GM19099 (cell line): ENCODE measurements around the gene NFATC2.

Source experiments
- POLR2A ChIP-seq: IDR thresholded peaks from 3 replicates; pipeline ENCODE4 v1.6.1; 2011; ENCODE audit warnings: low read depth; ENCODE audit not compliant: insufficient read length; ENCODE audit errors: extremely low read depth

NFATC2 gene

DNA sequence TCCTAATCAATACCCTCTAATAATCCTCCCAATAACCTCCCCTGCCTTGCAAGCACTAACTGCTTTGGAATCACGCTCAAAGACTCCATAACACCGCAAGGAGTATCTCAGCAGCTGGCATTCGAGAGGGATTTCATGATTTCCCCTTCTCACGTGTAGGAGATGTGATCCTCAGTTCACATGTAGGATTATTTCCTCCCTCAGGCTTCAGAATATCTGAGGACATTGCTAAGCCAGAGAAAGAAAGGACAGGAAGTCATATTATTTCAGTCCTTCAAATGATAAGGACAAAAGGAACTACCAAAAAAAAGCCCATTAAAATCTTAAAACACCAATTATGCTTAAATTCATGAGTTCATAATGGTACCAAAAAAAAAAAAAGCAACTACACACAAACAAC is 122.9 kb downstream of the NFATC2 start:
- TF ChIP-seq POLR2A: no peak

DNA sequence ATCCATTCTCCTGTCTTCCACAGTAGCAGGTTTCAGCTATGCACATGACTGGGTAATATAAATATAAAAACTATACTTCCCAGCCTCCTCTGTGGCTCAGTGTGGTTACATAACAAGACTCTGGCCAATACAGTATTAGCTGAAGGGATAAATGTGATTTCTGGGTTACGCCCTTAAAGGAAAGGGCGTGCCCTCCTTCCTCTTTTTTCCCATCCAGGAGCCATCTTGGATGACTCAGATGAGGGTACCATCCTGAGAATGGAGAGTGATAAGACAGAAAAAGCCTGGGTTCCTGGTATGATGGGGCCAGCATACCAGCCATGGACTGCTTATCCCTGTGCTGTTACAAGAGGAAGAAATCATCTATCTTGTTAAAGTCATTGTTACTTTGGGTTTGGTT is 123.3 kb downstream of the NFATC2 start:
- no peak for TF ChIP-seq POLR2A

DNA sequence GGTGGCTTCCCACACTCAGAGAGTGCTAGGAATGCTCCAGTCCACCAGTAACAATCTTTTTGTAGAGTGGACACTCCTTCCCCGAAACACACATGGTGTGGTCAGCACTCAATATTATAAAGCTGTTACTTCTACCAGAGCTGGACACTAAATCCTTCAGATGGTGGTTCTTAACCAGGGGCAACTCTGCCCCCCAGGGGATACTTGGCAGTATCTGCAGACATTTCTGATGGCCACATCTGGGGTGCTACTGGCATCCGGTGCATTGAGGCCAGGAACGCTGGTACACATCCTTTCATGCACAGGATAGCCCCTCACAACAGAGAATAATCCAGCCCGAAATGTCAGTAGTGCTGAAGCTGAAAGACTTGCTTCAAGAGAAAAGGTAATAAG is 124.4 kb downstream of the NFATC2 start:
- TF ChIP-seq POLR2A: no peak

DNA sequence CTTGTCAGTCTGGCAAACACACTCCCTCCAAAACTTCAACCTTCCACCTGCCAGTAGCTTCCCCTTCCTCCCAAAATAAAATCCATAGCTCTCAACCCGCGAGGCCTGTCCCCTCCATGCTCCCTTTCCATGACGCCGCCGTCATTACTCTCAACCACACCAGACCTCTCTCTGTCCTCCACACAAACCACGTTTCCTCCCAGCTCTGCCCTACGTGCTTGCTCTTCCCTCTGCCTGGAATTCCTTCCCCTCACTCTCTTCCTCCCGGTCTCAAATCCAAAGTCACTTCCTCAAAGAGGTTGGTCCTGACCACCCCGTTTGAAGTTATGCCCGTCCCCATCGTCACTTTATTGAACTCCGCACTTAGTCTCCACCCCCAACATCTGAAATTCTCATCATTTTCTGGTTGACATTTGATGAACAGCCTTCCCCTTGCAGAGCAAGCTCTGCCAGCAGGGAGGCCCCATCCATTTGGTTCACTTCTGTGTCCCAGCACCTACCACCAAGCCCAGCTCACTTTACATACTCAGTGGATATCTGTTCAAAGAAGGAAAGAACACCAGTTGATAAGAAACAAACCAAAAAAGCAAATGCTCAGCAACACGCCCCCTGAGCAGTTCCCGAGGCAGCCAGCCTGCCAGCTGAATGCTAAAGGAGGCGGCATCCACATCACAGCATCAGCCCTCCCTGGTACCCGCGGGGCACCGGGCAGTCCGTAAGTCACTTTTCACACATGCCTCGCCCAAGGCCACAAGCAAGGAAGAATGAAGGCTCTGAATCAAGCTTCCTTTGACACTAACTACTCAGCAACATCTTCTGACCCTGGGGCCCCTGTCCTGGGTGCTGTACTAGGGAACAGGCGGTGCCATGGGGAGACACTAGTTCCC is 125.0 kb downstream of the NFATC2 start:
- TF ChIP-seq POLR2A: no peak

DNA sequence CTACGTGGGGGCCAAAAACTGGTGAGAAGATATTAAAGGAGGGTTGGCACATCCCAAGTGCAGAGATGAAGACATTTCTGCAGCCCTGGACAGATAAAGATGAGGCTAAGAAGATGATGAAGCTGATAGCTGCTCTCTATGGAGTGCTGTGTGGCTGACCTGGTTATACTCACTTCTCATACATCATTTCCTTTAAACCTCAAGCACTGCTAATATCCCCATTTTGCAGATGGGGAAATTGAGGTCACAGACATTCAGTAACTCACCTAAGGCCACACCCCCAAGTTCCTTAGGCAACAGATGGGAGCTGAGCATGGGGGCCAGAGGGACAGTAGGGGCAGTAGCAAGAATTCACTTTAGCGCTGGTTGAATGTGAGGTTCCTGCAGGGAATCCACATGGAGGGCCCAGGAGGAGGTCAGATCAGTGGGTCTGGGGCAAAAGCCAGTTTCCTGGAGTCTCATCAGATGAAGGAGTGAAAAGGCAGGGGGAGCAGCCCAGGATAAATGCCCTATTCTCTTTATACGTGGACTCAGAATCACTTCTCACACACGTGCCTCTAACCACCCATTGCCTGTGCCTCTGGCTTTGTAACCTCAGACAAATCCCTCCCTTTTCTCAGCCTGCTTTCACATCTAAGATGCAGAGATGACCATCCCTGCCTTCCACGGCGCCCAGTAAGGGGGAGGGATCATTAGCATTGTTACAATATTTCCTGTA is 125.8 kb downstream of the NFATC2 start:
- TF ChIP-seq POLR2A: no peak

DNA sequence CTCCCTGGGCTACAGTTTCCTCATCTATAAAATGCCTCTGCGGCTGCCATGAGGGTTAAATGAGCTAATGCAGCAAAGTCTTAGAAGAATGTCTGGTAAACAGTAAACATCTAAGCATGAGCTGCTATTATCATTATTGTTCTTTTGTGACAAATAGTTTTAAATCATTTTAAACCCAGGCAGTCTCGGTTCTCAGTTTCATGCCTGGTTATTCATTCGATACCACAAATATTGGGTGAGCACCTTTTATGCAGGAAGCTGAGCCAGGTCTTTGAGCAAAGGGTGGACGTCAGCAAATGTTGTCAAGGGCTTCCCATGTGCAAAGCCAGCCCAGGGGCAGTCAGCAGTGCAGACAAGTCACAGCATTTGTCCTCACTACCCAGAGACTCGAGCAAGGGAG is 128.7 kb downstream of the NFATC2 start:
- TF ChIP-seq POLR2A: no peak

DNA sequence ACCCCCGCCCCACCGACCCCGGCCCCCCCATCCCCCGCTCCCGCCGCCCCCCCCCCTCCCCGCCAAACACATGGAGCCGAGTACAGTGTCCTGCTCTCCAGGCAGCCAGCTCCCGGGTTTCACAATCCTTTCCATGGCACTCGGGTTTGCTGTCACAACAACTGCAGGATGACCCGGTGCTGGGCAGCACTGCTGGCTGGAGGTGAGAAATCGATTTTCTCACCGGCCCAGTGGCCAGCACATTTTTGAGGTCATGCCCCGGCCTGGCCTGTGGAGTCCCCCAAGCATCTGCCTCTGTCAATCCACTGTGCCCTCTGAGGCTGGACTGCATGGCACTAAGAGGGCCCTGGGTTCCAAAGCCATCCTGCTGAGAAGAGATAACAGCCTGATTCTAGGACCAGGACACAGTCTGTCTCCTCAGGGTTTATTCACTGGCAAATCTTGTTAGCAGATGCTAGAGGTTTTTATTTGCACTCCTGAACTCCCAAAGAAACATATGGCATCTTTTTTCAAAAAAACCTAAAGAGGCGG is 129.5 kb downstream of the NFATC2 start:
- no peak for TF ChIP-seq POLR2A

DNA sequence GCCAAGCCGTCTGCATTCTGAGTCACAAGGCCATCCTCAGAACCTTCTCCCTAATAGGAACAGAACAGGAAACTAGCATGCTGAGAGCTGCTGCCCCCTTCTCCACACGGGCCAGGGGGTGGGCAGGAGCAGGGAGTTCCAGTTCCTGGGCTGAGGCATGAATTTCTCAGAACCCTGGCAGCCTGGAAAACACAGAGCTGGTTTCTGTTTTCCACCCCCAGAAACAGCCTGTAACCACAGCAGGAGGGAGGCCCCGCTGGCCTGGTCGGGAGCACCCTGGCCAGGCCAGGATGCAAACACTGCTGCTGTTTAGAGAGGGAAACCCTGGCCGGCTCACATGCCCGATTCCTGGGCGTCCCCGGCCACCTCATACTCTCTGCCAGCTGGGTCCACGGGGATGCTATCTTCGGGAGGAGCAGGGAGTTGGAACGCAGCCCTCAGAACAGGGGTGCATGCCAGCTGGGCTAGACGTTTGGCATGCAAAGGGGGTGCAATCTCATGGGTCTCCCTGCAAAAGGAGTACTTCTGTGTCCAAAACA is 130.1 kb downstream of the NFATC2 start:
- TF ChIP-seq POLR2A: no peak

DNA sequence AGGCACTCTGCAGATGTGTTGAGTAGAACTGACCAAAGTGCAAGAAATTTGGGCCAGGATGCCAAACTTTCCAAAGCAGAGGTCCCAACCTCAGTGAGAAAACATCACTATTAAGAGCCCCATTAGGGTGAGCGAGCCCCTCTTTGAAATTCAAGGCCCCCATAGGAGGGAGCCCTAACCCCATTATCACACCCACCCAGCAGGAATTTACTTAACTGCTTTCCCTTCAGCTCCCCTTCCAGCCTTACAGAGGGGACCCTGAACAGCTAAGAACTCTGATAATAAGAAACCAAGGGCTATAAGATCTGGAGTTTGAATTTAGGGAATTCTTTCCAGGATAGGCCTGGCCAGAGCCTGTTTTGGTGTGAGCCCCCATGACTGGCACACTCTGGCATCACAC is 130.6 kb downstream of the NFATC2 start:
- no peak for TF ChIP-seq POLR2A

DNA sequence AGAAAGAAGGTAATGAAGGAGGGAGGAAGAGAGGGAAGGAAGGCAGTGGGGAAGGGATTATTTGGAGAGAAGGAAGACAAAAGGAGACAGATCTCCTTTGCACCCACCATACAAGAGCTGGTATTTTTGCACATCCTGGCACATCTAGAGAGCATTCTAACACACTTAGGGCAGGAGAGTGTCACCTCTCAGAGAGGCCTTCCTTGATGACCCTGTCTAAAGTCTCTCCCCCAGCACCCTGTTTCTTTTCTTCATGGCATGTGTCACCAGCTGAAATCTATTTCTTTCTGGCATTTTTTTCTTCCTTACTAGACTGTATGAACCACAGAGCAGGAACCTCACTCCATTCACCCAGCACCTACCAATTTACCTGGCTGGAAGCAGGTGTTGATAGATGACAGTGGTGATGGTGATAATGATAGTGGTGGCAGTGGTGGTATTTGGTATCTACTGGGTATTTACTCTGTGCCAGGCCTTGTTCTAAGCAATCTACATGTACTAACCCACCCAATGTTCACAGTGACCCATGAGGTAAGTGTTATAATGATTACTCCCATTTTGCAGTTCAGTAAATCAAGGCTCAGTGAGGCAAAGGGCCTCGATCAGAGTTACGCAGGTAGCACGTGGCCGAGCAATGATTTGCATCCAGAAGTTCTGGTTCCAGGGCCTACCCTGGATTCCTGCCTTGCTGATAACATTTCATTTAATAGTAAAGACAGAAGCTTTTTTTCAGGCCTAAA is 131.8 kb downstream of the NFATC2 start:
- no peak for TF ChIP-seq POLR2A

DNA sequence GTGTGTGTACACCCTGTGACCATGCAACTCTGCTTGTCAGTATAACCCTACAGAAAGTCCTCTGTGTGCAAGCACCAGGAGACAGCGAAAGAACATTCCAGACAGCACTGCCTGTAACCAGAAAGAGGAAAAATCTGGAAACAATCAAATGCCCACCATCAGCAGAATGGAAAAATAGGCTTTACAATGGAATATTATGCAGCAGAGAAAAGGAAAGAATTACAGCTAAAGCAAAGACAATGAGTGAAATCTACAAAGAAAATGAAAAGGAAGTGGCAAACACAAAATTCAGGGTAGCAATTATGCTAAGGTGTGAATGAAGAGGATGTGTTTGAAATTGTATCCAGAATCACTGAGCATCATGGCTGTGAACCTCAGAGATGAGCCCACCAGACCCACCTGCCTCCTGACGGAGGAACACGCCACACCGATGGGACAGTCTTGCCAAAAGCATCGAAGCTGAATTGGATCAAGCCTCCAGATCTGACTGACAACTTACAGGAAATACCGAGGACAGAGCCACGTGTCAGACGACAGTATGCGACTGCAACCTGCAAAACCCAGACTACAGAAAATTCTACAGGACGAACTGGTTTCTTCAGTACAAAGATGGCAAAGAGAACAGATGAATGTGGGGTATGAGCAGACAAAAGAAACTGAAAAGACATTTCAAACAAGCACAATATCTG is 133.2 kb downstream of the NFATC2 start:
- TF ChIP-seq POLR2A: no peak

DNA sequence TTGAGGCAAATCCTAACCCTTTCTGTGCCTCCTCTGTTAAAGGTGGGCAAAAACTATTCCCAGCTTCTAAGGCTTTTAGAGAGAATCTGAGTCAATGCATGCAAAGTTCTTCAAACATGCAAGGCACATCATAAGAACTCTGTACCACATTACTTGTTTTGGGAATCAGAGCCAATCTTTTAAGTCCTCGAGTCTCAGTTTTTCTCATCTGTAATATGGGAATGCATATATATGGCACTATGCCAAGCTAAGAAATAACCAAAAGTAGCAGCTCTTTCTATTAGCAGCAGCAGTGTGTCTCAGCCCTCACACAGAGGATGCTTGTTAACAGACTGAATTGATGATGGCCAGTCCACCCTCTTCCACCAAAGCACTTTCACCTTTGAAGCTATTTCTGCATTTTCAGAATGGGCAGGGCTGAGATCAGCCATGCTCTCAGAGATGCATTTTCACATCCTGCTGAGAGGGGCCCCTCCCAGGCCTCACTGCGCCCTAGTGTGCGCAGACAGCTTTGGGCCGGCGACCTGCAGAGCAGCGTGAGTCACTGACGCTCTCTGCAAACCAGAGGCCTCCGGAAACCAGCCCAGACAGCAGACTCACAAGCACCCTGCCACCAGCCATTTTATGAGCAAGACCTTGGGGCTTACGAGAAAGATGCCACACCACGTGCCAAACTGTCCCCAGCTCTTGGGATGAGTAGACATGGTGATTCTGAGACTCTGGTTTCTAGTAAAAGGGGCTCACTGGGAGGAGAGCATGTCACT is 138.0 kb downstream of the NFATC2 start:
- TF ChIP-seq POLR2A: peak; percentile 53

DNA sequence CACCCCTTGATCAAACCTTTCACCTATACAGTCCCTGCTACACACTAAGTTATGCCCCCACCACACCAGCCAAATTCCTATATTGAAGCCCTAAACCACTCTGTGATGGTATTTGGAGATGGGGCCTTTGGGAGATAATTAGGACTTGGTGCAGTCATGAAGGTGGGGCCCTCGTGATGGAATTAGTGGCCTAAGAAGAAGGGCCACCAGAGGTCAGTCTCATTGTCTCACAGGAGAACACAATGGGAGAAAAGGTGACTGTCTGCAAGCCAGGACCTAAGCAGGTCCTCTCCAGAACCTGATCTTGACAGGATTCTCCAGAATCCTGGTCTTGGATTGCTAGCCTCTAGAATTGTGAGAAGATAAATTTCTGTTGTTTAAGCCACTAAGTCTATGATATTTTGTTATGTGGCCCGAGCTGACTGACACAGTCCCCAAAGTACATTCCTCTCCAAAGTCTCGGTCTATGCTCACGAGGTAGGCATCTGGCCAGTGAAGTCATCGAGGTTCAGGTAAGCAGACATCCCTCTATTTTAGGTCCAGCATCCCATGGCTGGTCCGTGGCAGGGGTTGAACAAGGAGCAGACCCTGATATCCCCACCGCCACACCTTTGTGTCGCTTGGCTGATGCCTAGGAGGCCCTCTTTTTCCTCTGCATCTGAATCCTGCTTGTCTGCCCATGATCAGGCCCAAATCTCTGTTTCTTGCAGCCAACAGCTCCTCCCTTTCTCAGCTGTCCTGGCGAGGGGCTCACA is 138.9 kb downstream of the NFATC2 start:
- no peak for TF ChIP-seq POLR2A
